Esophagus muscularis mucosa (tissue), 4 donors: ENCODE results near the gene NTRK1. TPM values are rescaled to one million over a fixed set of nuclear protein-coding genes. Genes with fewer than 3 reads are reported as not detected.

Experiments used
- DNase-seq: peaks from one replicate; pipeline ENCODE4 v3.0.0-alpha.2; 2017; ENCODE audit errors: extremely low spot score
- H3K27ac ChIP-seq, 4 donors: fragments of 200-600 bp; sonication (generic); replicated peaks in 1 of 4; 1 replicate in 3 of 4; 2 replicates in 1 of 4; pipeline ENCODE4 v1.5.1; 2016 to 2019; ENCODE audit warnings: mild to moderate bottlenecking in 1 of 4
- H3K27me3 ChIP-seq, 4 donors: fragments of 200-600 bp; sonication (generic); one replicate each; pipeline versions ENCODE4 v1.5.1 to v1.6.0; 2016 to 2019
- H3K36me3 ChIP-seq, 4 donors: fragments of 200-600 bp; sonication (generic); one replicate each; pipeline ENCODE4 v1.5.1; 2016 to 2019
- H3K4me1 ChIP-seq, 4 donors: fragments of 200-600 bp; sonication (generic); one replicate each; pipeline ENCODE4 v1.5.1; 2016 to 2019
- H3K4me3 ChIP-seq, 4 donors: fragments of 200-600 bp; sonication (generic); 1 replicate in 2 of 4; 2 replicates in 2 of 4; pipeline ENCODE4 v1.5.1; 2016 to 2019; ENCODE audit warnings: mild to moderate bottlenecking in 4 of 4, moderate library complexity in 1 of 4
- H3K9me3 ChIP-seq, 4 donors: fragments of 200-600 bp; sonication (generic); 1 replicate in 3 of 4; 2 replicates in 1 of 4; pipeline ENCODE4 v1.5.1; 2016 to 2019
- EP300 ChIP-seq: sonication (generic); formaldehyde crosslinking; IDR thresholded peaks from one replicate; pipeline ENCODE4 v1.6.1; 2017; ENCODE audit warnings: antibody characterized with exemption
- POLR2A ChIP-seq: fragments of 450-650 bp; IDR thresholded peaks from one replicate; pipeline ENCODE4 v1.6.1; 2017; ENCODE audit warnings: antibody characterized with exemption, moderate library complexity, mild to moderate bottlenecking, low read depth
- POLR2AphosphoS5 ChIP-seq, 2 donors: sonication (generic); formaldehyde crosslinking; IDR thresholded peaks; one replicate each; pipeline ENCODE4 v1.6.1; 2017; ENCODE audit warnings: antibody characterized with exemption in 2 of 2
- WGBS: methylation state at CpG from one replicate; pipeline ENCODE4 v1.1.5; 2018; 5-methylcytosine and 5-hydroxymethylcytosine counted together
- intact Hi-C: fragments of 100-400 bp; cut with DNase I; formaldehyde crosslinking; loops from one replicate; pipeline ENCODE4 v1.15.1; 2023
- total RNA-seq, 4 donors: library from RNA; depleted of rRNA; stranded (reverse); fragments of >200 nt; gene quantifications; one replicate each; pipeline versions ENCODE4 v1.1.0 to v1.2.1, GENCODE V29; 2016
- TF ChIP-seq, protein P1 (sequence below), 3 experiments: fragments of 200-600 bp in 2 of 3; fragments of 450-650 bp in 1 of 3; sonication (generic) in 2 of 3; IDR thresholded peaks; one replicate each; pipeline ENCODE4 v1.5.1; 2017 to 2019; ENCODE audit warnings: antibody characterized with exemption in 3 of 3, mild to moderate bottlenecking in 2 of 3, moderate library complexity in 1 of 3

NTRK1 gene
- total RNA-seq, 4 donors from 2014 or later: 0.58 to 2.5 (median 1.8) TPM

DNA sequence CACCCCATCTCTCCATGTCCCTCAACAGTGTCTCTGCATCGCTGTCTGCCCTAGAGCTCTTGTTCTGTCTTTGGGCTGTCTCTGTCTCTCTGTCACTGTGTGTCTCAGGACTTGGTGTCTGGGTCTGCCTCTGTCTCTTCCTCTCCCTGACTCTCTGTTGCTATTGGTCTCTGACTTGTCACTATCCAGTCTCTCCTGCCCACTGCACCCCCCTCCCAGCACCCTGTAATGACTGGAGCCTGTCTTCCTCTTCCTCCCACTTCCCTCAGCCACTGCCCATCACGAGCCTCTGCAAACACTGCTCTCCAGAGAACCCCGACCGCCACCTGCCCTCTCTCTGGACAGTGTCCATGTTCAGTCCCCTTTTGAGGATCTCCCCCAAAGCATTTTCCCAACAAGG lies 45.0 kb downstream of the NTRK1 start:
- peaks cover 0 to 58% (median 0%) of the 10 kb centered on the region in 4 donors for H3K27me3 ChIP-seq
- no peak for TF ChIP-seq POLR2AphosphoS5 (IDR thresholded peaks at IDR 0.05)
- TF ChIP-seq EP300: no peak
- TF ChIP-seq, protein P1, sequence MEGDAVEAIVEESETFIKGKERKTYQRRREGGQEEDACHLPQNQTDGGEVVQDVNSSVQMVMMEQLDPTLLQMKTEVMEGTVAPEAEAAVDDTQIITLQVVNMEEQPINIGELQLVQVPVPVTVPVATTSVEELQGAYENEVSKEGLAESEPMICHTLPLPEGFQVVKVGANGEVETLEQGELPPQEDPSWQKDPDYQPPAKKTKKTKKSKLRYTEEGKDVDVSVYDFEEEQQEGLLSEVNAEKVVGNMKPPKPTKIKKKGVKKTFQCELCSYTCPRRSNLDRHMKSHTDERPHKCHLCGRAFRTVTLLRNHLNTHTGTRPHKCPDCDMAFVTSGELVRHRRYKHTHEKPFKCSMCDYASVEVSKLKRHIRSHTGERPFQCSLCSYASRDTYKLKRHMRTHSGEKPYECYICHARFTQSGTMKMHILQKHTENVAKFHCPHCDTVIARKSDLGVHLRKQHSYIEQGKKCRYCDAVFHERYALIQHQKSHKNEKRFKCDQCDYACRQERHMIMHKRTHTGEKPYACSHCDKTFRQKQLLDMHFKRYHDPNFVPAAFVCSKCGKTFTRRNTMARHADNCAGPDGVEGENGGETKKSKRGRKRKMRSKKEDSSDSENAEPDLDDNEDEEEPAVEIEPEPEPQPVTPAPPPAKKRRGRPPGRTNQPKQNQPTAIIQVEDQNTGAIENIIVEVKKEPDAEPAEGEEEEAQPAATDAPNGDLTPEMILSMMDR (IDR thresholded peaks at IDR 0.05): no peak
- no peak for TF ChIP-seq POLR2A
- H3K9me3 ChIP-seq: no peaks in the 10 kb centered on the region
- DNase-seq: no peak
- H3K4me1 ChIP-seq: peaks cover 40 to 63% (median 42%) of the 10 kb centered on the region in 4 donors
- no peak overlapping the region for H3K4me3 ChIP-seq
- WGBS: 74% methylated on average over 4 of the region's 4 CpGs
- H3K36me3 ChIP-seq: peaks cover 0 to 59% (median 21%) of the 10 kb centered on the region in 4 donors
- H3K27ac ChIP-seq: no peak overlapping the region
- intact Hi-C loops: no loop called here

DNA sequence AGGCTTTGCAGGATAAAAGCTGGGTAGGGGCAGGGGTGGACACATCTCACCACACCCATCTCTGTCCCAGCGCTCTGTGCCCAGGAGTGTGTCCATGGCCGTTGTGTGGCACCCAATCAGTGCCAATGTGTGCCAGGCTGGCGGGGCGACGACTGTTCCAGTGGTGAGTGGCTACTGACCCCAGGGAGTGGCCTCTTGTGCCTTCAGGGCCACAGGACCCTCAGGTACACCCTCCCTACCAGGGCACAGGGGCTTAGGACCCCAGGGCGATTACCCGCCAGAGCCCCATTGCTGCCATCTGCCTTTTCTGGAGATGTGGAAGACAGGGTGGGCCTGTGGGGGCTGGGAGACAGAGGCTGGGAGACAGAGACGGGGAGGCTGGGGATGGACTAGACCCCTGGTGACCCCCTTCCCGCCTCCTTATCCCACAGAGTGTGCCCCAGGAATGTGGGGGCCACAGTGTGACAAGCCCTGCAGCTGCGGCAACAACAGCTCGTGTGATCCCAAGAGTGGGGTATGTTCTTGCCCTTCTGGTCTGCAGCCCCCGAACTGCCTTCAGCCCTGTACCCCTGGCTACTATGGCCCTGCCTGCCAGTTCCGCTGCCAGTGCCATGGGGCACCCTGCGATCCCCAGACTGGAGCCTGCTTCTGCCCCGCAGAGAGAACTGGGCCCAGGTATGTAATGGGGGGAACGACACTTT lies 45.7 kb downstream of the NTRK1 start:
- intact Hi-C loops: no loop called here
- no peak for DNase-seq
- no peak for TF ChIP-seq POLR2A
- TF ChIP-seq, protein P1 (IDR thresholded peaks at IDR 0.05): no peak
- TF ChIP-seq POLR2AphosphoS5 (IDR thresholded peaks at IDR 0.05): no peak
- TF ChIP-seq EP300: no peak
- Histone ChIP-seq H3K4me3 (no peak overlapping the region), H3K36me3 (peaks cover 0 to 63% (median 21%) of the 10 kb centered on the region in 4 donors), H3K4me1 (peaks cover 34 to 56% (median 35%) of the 10 kb centered on the region in 4 donors), H3K9me3 (no peaks in the 10 kb centered on the region), H3K27ac (no peak overlapping the region), H3K27me3 (peaks cover 0 to 54% (median 0%) of the 10 kb centered on the region in 4 donors)
- WGBS: 96% methylated on average over 10 of the region's 16 CpGs

DNA sequence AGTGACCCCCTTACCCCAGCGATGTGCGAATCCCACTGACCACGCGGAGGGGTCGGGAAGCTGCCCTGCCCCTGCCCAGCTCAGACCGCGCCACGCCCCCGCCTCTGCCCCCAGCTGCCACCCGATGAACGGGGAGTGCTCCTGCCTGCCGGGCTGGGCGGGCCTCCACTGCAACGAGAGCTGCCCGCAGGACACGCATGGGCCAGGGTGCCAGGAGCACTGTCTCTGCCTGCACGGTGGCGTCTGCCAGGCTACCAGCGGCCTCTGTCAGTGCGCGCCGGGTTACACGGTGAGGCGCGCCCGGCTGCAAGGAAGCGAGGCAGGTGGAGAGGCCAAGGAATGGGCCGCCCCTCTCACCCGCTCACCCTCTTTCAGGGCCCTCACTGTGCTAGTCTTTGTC lies 47.9 kb downstream of the NTRK1 start:
- peaks cover 21 to 36% (median 26%) of the 10 kb centered on the region in 4 donors for H3K4me1 ChIP-seq
- H3K4me3 ChIP-seq: no peak overlapping the region
- H3K9me3 ChIP-seq: no peaks in the 10 kb centered on the region
- no peak for DNase-seq
- no peak overlapping the region for H3K27ac ChIP-seq
- H3K27me3 ChIP-seq: peaks cover 0 to 55% (median 0%) of the 10 kb centered on the region in 4 donors
- intact Hi-C loops: no loop called here
- TF ChIP-seq POLR2A (no peak), EP300 (no peak), POLR2AphosphoS5 (IDR thresholded peaks at IDR 0.05) (no peak)
- TF ChIP-seq, protein P1 (IDR thresholded peaks at IDR 0.05): no peak
- WGBS: 89% methylated on average over 13 of the region's 29 CpGs
- H3K36me3 ChIP-seq: peaks cover 0 to 85% (median 25%) of the 10 kb centered on the region in 4 donors

DNA sequence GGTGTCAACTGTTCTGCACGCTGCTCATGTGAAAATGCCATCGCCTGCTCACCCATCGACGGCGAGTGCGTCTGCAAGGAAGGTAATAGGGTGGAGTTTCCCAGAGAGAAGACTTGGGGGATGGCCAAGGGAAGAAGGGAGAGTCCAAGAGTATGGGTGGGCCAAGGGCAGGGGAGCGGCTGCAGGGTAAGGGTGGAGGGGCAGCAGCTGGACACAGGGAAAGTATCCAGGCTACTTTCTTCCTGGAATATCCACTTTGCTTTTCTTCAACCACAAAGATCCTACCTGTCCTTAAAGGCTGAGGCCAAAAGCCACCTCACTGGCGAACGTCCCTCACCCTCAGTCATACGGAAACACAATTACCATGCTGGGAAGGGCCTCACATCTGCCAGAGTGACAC lies 48.3 kb downstream of the NTRK1 start:
- WGBS: 64% methylated on average over 10 of the region's 10 CpGs
- TF ChIP-seq, protein P1 (IDR thresholded peaks at IDR 0.05): no peak
- no peak for TF ChIP-seq POLR2AphosphoS5 (IDR thresholded peaks at IDR 0.05)
- TF ChIP-seq POLR2A: no peak
- TF ChIP-seq EP300: no peak

More for the DNA sequence above, 48.3 kb downstream of the NTRK1 start:
- H3K27me3 ChIP-seq: peaks cover 0 to 55% (median 0%) of the 10 kb centered on the region in 4 donors
- H3K27ac ChIP-seq: no peak overlapping the region
- intact Hi-C loops: no loop called here
- no peaks in the 10 kb centered on the region for H3K9me3 ChIP-seq
- peaks cover 17 to 32% (median 24%) of the 10 kb centered on the region in 4 donors for H3K4me1 ChIP-seq
- DNase-seq: no peak
- peaks cover 4 to 89% (median 27%) of the 10 kb centered on the region in 4 donors for H3K36me3 ChIP-seq
- H3K4me3 ChIP-seq: no peak overlapping the region
